ENCODE measurements around the gene FCER1A. TPM values are rescaled to one million over a fixed set of nuclear protein-coding genes. Genes with fewer than 3 reads are reported as not detected.

Gene FCER1A
- total RNA-seq (2014; rRNA removed; shearing (Covaris generic)): not detected in 2 replicates

GRCh38 chr1:159302095-159302494 is at the start of gene FCER1A:
Gene FCER1A, plus strand, starts transcription at chr1:159302336. Its CDS starts 29 bp downstream, at chr1:159302365.

Other genes starting within 250 kb of the FCER1A start
- 4.6 and 9.0 TPM in 2 replicates for gene AIM2, start 225.6 kb upstream of the FCER1A start, total RNA-seq (2014; rRNA removed; shearing (Covaris generic))
- gene CADM3, start 130.7 kb upstream of the FCER1A start, total RNA-seq (2014; rRNA removed; shearing (Covaris generic)): 0.21 and 0.57 TPM in 2 replicates
- not detected in 2 replicates for gene ACKR1, start 97.5 kb upstream of the FCER1A start, total RNA-seq (2014; rRNA removed; shearing (Covaris generic))
- not detected in 2 replicates for gene OR10J4, start 129.9 kb downstream of the FCER1A start, total RNA-seq (2014; rRNA removed; shearing (Covaris generic))
- gene OR10J1, start 137.4 kb downstream of the FCER1A start, total RNA-seq (2014; rRNA removed; shearing (Covaris generic)): not detected in 2 replicates
- gene OR10J5, start 233.7 kb downstream of the FCER1A start, total RNA-seq (2014; rRNA removed; shearing (Covaris generic)): not detected in 2 replicates